HepG2 (cell line): Measurements from ENCODE around the gene HES3. TPM values are rescaled to one million over a fixed set of nuclear protein-coding genes. Genes with fewer than 3 reads are reported as not detected.

Experiments used
- BHLHE40 ChIP-seq: IDR thresholded peaks from 2 replicates; pipeline ENCODE4 v1.6.1; 2011; ENCODE audit warnings: low read length, improper control_type of control experiment
- CEBPB ChIP-seq: IDR thresholded peaks from 2 replicates; pipeline ENCODE4 v1.6.1; 2011; ENCODE audit warnings: low read depth, low read length, improper control_type of control experiment, borderline replicate concordance
- CEBPG ChIP-seq: IDR thresholded peaks from 2 replicates; pipeline ENCODE4 v1.6.1; 2016
- FOSL2 ChIP-seq: sonication (generic); formaldehyde crosslinking; IDR thresholded peaks from 2 replicates; pipeline ENCODE4 v1.4.0; 2020; ENCODE audit warnings: missing genetic modification reagents
- HDAC1 ChIP-seq: sonication (generic); formaldehyde crosslinking; IDR thresholded peaks from 2 replicates; pipeline ENCODE4 v1.5.1; 2020; ENCODE audit warnings: mild to moderate bottlenecking, missing genetic modification reagents
- HNRNPLL ChIP-seq: fragments of 200-400 bp; formaldehyde crosslinking; IDR thresholded peaks from 2 replicates; pipeline ENCODE4 v1.6.1; 2017; ENCODE audit warnings: mild to moderate bottlenecking, low read depth, low read length; ENCODE audit not compliant: poor library complexity, severe bottlenecking
- REXO4 ChIP-seq: sonication (generic); formaldehyde crosslinking; IDR thresholded peaks from 2 replicates; pipeline ENCODE4 v1.8.0; 2022; ENCODE audit warnings: missing genetic modification reagents, mild to moderate bottlenecking, borderline replicate concordance
- RFX3 ChIP-seq: IDR thresholded peaks from 2 replicates; pipeline ENCODE4 v1.6.1; 2016; ENCODE audit warnings: missing biosample characterization, missing genetic modification reagents
- SKI ChIP-seq: fragments of 450-650 bp; IDR thresholded peaks from one replicate; pipeline ENCODE4 v1.6.1; 2018; ENCODE audit warnings: mild to moderate bottlenecking; ENCODE audit not compliant: partially characterized antibody
- SP1 ChIP-seq, 2 experiments: fragments of 450-650 bp in 1 of 2; sonication (generic) in 1 of 2; formaldehyde crosslinking in 1 of 2; IDR thresholded peaks; 2 replicates each; pipeline versions ENCODE4 v1.4.0 to v1.6.1; 2016 to 2020; ENCODE audit warnings: missing genetic modification reagents in 1 of 2
- TOPORS ChIP-seq: sonication (generic); formaldehyde crosslinking; IDR thresholded peaks from 2 replicates; pipeline ENCODE4 v1.8.0; 2023; ENCODE audit warnings: mild to moderate bottlenecking, missing genetic modification reagents
- ZNF30 ChIP-seq: sonication (generic); formaldehyde crosslinking; IDR thresholded peaks from 2 replicates; pipeline ENCODE4 v1.5.0; 2020; ENCODE audit warnings: mild to moderate bottlenecking, missing genetic modification reagents
- ZNF343 ChIP-seq: sonication (generic); formaldehyde crosslinking; IDR thresholded peaks from 2 replicates; pipeline ENCODE4 v1.4.0; 2020; ENCODE audit warnings: mild to moderate bottlenecking, missing genetic modification reagents
- ZNF773 ChIP-seq: sonication (generic); formaldehyde crosslinking; IDR thresholded peaks from 2 replicates; pipeline ENCODE4 v1.4.0; 2020; ENCODE audit warnings: missing genetic modification reagents, borderline replicate concordance
- polyA plus RNA-seq, 8 experiments: library from polyadenylated mRNA; depleted of rRNA in 3 of 8; stranded (reverse) in 7 of 8; unstranded in 1 of 8; fragments of >200 nt; fragmentation: Illumina TruSeq in 4 of 8; extraction: Trizol in 4 of 8; gene quantifications; 2 replicates each; pipeline versions ENCODE4 v1.2.1 to v1.2.3, GENCODE V29; 2011 to 2016; ENCODE audit warnings: low read depth in 4 of 8, missing spikeins in 1 of 8, mixed read lengths in 1 of 8; ENCODE audit not compliant: insufficient read depth in 1 of 8
- total RNA-seq, 5 experiments: library from RNA; depleted of rRNA; stranded (reverse); fragments of >200 nt; fragmentation: Illumina TruSeq; extraction: Trizol; gene quantifications; 2 replicates each; pipeline ENCODE4 v1.2.3, GENCODE V29; 2016; ENCODE audit warnings: low read depth in 1 of 5
- TF ChIP-seq, protein P1 (sequence below): sonication (generic); formaldehyde crosslinking; IDR thresholded peaks from 2 replicates; pipeline ENCODE4 v1.4.0; 2020; ENCODE audit warnings: missing genetic modification reagents, borderline replicate concordance
- TF ChIP-seq, protein P2 (sequence below): sonication (generic); IDR thresholded peaks from 2 replicates; pipeline ENCODE4 v1.6.1; 2016; ENCODE audit warnings: low read depth, borderline replicate concordance
- TF ChIP-seq, protein P3 (sequence below): sonication (generic); formaldehyde crosslinking; IDR thresholded peaks from 2 replicates; pipeline ENCODE4 v1.8.0; 2022; ENCODE audit warnings: mild to moderate bottlenecking, missing genetic modification reagents, moderate library complexity
- TF ChIP-seq, protein P4 (sequence below): sonication (generic); formaldehyde crosslinking; IDR thresholded peaks from 2 replicates; pipeline ENCODE4 v1.4.0; 2020; ENCODE audit warnings: missing genetic modification reagents
- TF ChIP-seq, protein P5 (sequence below): sonication (generic); formaldehyde crosslinking; IDR thresholded peaks from 2 replicates; pipeline ENCODE4 v1.5.0; 2020; ENCODE audit warnings: mild to moderate bottlenecking, missing genetic modification reagents, moderate library complexity

HES3 gene
- total and polyA plus RNA-seq, 2 of the 13 experiments (the other 11 are each of a cell fraction or from before 2014, with no cell fraction given) = not detected

DNA sequence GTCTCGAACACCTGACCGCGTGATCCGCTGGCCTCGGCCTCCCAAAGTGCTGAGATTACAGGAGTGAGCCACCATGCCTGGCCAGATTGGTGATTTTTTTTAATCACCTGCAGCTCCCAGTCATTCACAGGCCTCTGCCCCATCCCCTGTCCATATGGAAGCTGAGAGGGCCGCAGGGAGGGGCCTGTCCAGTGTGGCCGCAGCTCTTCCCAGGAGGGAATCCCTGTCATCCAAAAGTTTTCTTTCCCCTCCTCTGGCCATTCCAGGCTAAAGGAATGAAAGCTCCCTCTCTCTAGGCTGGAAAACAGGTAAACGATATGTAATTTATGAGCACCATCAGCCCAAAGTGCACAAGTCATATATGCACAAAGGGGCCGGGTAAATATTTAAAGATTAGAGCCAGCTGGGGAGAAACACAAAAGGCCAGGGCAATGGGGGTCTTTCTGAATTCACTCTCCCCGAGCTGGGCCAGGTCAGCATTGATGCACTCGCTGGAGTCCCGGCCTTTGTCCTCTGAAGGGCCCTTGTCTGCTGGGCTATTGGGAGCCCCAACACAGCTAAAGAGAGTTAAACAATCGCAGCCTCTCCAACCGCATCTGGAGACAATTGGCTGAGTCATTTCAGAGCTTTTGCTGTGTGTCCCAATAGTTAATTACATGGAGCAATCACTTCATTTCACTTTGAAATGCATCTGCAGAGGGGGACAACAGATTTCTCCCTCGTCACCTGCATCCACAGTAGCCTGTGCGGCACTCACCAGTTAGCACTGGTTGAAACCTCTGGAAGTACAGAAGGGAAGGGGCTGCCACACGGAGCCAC is 3.8 kb upstream of the HES3 start (continued):
- TF ChIP-seq, protein P1, sequence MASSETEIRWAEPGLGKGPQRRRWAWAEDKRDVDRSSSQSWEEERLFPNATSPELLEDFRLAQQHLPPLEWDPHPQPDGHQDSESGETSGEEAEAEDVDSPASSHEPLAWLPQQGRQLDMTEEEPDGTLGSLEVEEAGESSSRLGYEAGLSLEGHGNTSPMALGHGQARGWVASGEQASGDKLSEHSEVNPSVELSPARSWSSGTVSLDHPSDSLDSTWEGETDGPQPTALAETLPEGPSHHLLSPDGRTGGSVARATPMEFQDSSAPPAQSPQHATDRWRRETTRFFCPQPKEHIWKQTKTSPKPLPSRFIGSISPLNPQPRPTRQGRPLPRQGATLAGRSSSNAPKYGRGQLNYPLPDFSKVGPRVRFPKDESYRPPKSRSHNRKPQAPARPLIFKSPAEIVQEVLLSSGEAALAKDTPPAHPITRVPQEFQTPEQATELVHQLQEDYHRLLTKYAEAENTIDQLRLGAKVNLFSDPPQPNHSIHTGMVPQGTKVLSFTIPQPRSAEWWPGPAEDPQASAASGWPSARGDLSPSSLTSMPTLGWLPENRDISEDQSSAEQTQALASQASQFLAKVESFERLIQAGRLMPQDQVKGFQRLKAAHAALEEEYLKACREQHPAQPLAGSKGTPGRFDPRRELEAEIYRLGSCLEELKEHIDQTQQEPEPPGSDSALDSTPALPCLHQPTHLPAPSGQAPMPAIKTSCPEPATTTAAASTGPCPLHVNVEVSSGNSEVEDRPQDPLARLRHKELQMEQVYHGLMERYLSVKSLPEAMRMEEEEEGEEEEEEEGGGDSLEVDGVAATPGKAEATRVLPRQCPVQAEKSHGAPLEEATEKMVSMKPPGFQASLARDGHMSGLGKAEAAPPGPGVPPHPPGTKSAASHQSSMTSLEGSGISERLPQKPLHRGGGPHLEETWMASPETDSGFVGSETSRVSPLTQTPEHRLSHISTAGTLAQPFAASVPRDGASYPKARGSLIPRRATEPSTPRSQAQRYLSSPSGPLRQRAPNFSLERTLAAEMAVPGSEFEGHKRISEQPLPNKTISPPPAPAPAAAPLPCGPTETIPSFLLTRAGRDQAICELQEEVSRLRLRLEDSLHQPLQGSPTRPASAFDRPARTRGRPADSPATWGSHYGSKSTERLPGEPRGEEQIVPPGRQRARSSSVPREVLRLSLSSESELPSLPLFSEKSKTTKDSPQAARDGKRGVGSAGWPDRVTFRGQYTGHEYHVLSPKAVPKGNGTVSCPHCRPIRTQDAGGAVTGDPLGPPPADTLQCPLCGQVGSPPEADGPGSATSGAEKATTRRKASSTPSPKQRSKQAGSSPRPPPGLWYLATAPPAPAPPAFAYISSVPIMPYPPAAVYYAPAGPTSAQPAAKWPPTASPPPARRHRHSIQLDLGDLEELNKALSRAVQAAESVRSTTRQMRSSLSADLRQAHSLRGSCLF (CRISPR knock-in tag) = no peak
- no peak for TF ChIP-seq REXO4 (CRISPR knock-in tag)
- no peak for TF ChIP-seq BHLHE40
- TF ChIP-seq SP1 (IDR thresholded peaks at IDR 0.05) = no peak
- TF ChIP-seq SP1 (CRISPR knock-in tag; IDR thresholded peaks at IDR 0.05) = no peak
- TF ChIP-seq SKI = no peak
- TF ChIP-seq, protein P2, sequence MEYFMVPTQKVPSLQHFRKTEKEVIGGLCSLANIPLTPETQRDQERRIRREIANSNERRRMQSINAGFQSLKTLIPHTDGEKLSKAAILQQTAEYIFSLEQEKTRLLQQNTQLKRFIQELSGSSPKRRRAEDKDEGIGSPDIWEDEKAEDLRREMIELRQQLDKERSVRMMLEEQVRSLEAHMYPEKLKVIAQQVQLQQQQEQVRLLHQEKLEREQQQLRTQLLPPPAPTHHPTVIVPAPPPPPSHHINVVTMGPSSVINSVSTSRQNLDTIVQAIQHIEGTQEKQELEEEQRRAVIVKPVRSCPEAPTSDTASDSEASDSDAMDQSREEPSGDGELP = peak; percentile 88
- TF ChIP-seq HNRNPLL = no peak
- peak; percentile 60; the same call in 1 of the 2 replicates for TF ChIP-seq CEBPB
- no peak for TF ChIP-seq ZNF343 (CRISPR knock-in tag)
- no peak for TF ChIP-seq ZNF30 (CRISPR knock-in tag)
- no peak for TF ChIP-seq RFX3 (CRISPR knock-in tag)
- TF ChIP-seq, protein P3, sequence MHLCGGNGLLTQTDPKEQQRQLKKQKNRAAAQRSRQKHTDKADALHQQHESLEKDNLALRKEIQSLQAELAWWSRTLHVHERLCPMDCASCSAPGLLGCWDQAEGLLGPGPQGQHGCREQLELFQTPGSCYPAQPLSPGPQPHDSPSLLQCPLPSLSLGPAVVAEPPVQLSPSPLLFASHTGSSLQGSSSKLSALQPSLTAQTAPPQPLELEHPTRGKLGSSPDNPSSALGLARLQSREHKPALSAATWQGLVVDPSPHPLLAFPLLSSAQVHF (CRISPR knock-in tag) = no peak
- peak; percentile 59 for TF ChIP-seq HDAC1 (CRISPR knock-in tag)
- TF ChIP-seq FOSL2 (CRISPR knock-in tag) = peak; percentile 76
- TF ChIP-seq, protein P4, sequence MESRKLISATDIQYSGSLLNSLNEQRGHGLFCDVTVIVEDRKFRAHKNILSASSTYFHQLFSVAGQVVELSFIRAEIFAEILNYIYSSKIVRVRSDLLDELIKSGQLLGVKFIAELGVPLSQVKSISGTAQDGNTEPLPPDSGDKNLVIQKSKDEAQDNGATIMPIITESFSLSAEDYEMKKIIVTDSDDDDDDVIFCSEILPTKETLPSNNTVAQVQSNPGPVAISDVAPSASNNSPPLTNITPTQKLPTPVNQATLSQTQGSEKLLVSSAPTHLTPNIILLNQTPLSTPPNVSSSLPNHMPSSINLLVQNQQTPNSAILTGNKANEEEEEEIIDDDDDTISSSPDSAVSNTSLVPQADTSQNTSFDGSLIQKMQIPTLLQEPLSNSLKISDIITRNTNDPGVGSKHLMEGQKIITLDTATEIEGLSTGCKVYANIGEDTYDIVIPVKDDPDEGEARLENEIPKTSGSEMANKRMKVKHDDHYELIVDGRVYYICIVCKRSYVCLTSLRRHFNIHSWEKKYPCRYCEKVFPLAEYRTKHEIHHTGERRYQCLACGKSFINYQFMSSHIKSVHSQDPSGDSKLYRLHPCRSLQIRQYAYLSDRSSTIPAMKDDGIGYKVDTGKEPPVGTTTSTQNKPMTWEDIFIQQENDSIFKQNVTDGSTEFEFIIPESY = no peak
- TF ChIP-seq ZNF773 (CRISPR knock-in tag) = no peak
- TF ChIP-seq CEBPG = peak; percentile 26; the same call in 1 of the 2 replicates
- TF ChIP-seq TOPORS = no peak
- TF ChIP-seq, protein P5, sequence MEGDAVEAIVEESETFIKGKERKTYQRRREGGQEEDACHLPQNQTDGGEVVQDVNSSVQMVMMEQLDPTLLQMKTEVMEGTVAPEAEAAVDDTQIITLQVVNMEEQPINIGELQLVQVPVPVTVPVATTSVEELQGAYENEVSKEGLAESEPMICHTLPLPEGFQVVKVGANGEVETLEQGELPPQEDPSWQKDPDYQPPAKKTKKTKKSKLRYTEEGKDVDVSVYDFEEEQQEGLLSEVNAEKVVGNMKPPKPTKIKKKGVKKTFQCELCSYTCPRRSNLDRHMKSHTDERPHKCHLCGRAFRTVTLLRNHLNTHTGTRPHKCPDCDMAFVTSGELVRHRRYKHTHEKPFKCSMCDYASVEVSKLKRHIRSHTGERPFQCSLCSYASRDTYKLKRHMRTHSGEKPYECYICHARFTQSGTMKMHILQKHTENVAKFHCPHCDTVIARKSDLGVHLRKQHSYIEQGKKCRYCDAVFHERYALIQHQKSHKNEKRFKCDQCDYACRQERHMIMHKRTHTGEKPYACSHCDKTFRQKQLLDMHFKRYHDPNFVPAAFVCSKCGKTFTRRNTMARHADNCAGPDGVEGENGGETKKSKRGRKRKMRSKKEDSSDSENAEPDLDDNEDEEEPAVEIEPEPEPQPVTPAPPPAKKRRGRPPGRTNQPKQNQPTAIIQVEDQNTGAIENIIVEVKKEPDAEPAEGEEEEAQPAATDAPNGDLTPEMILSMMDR (CRISPR knock-in tag) = no peak
